ENCODE data around the gene KCMF1. TPM values are rescaled to one million over a fixed set of nuclear protein-coding genes. Genes with fewer than 3 reads are reported as not detected.

The KCMF1 gene
- total RNA-seq, 2 experiments from 2014 or later, result 78.1 to 98.5 TPM

GRCh38 chr2:84965192-84965516, 5.8 kb upstream of the KCMF1 start:
- no peak for ATAC-seq
- Mint-ChIP-seq H3K4me3 (no peak overlapping the region), H3K4me1 (peaks cover 40% of the 10 kb centered on the region), H3K9me3 (ENCODE audit: low read depth) (no peaks in the 10 kb centered on the region), H3K36me3 (ENCODE audit: low read depth) (peaks cover 76% of the 10 kb centered on the region), H3K27ac (peak overlapping the region; percentile 38), H3K27me3 (no peaks in the 10 kb centered on the region)
- DNase-seq, result no peak
- POLR2A ChIA-PET, result no interaction called here
- CTCF ChIA-PET, result interaction anchor here (0.6 kb wide), 1 partner anchor 13 kb away, joined by 3 read pairs; no protein-coding TSS in a partner anchor
- intact Hi-C loops (cut with DNase I, micrococcal nuclease), result no loop called here

DNA sequence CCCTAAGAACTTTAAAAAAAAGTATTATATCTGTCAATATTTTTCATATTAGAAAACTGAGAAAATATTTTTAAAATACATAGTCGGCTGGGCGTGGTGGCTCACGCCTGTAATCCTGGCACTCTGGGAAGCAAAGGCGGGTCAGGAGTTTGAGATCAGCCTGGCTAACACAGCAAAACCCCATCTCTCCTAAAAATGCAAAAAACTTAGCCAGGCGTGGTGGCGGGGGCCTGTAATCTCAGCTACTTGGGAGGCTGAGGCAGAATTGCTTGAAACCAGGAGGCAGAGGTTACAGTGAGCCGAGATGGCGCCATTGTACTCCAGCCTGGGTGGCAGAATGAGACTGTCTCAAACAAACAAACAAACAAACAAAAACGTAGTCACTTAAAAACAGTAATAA, 5.1 kb upstream of the KCMF1 start:
- intact Hi-C loops (cut with DNase I, micrococcal nuclease), result no loop called here
- H3K4me3 Mint-ChIP-seq, result no peak overlapping the region
- ATAC-seq (no peak), DNase-seq (no peak)
- H3K27ac Mint-ChIP-seq, result no peak overlapping the region
- peaks cover 40% of the 10 kb centered on the region for H3K4me1 Mint-ChIP-seq
- no peaks in the 10 kb centered on the region for H3K9me3 Mint-ChIP-seq (ENCODE audit: low read depth)
- ChIA-PET POLR2A (interaction anchor here (0.6 kb wide), 1 partner anchor 389 kb away, joined by 4 read pairs; no protein-coding TSS in a partner anchor), CTCF (interaction anchor here (0.9 to 4.8 kb wide), 2 partner anchors 37 to 40 kb away, joined by 3 to 44 read pairs; no protein-coding TSS in a partner anchor)
- no peaks in the 10 kb centered on the region for H3K27me3 Mint-ChIP-seq
- peaks cover 72% of the 10 kb centered on the region for H3K36me3 Mint-ChIP-seq (ENCODE audit: low read depth)

- Mint-ChIP-seq H3K9me3 (ENCODE audit: low read depth) (no peaks in the 10 kb centered on the region), H3K27ac (peak overlapping the region; percentile 58), H3K4me1 (peaks cover 39% of the 10 kb centered on the region), H3K4me3 (no peak overlapping the region), H3K36me3 (ENCODE audit: low read depth) (peaks cover 66% of the 10 kb centered on the region), H3K27me3 (no peaks in the 10 kb centered on the region)
- DNase-seq (no peak), ATAC-seq (no peak)
- intact Hi-C loops (cut with DNase I, micrococcal nuclease), result no loop called here
- ChIA-PET CTCF (interaction anchor here (0.9 to 4.8 kb wide), 5 partner anchors 8 to 101 kb away, joined by 3 to 44 read pairs (median 5); no protein-coding TSS in a partner anchor), POLR2A (interaction anchor here (0.6 kb wide), 2 partner anchors 30 to 388 kb away, joined by 4 to 6 read pairs; no protein-coding TSS in a partner anchor)
Measured at GRCh38 chr2:84966731-84967130, 4.2 kb upstream of the KCMF1 start.

DNA sequence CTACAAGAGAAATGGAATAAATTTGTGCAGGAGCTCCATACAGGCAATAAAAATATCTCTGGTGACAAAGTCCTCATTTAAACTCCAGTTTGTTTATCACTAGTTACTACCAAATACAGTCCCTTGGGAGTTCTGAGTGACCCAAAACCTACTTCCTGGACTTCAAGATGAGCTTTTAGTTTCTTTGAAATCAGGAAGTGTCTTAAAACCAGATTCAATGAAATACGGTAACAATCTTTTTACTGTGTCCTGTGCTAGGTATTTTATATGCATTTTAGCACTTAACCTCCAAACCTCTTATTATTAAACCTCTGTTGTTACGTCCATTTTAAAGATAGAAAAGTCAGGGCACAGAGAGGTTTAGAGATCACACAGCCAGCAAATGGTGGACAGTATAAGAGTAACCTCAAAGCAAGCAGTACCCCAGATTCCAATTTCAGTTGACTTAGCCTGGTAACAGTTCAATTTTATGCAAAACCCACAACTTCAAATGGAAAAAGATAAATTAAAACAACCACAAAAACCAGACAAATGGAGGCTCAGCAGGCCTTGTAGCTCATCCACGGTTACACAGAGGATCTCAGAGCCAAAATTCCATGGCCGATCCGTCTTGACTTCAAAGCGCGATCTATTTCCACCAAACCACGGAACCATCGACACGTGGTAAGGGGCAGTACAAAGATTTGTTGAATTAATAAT, 1.3 kb upstream of the KCMF1 start:
- H3K4me3 Mint-ChIP-seq, result peak overlapping the region; percentile 98
- POLR2A ChIA-PET, result interaction anchor here (0.6 to 2.2 kb wide), 9 partner anchors 10 to 63 kb away, joined by 3 to 11 read pairs (median 4); no protein-coding TSS in a partner anchor
- ATAC-seq (no peak), DNase-seq (peak; percentile 46)
- peaks cover 50% of the 10 kb centered on the region for H3K36me3 Mint-ChIP-seq (ENCODE audit: low read depth)
- H3K27me3 Mint-ChIP-seq, result no peaks in the 10 kb centered on the region
- peaks cover 33% of the 10 kb centered on the region for H3K4me1 Mint-ChIP-seq
- CTCF ChIA-PET, result interaction anchor here (0.7 to 4.8 kb wide), 8 partner anchors 12 to 909 kb away, joined by 3 to 44 read pairs (median 4); no protein-coding TSS in a partner anchor
- peak overlapping the region; percentile 100 for H3K27ac Mint-ChIP-seq
- no peaks in the 10 kb centered on the region for H3K9me3 Mint-ChIP-seq (ENCODE audit: low read depth)
- intact Hi-C loops (cut with DNase I, micrococcal nuclease), result loop anchor here (1.0 to 5.0 kb wide), 8 partner anchors 23 to 568 kb away; partner anchors contain the start of genes MAT2A (in 1 of the 2) and TGOLN2 (in 1 of the 2)

DNA sequence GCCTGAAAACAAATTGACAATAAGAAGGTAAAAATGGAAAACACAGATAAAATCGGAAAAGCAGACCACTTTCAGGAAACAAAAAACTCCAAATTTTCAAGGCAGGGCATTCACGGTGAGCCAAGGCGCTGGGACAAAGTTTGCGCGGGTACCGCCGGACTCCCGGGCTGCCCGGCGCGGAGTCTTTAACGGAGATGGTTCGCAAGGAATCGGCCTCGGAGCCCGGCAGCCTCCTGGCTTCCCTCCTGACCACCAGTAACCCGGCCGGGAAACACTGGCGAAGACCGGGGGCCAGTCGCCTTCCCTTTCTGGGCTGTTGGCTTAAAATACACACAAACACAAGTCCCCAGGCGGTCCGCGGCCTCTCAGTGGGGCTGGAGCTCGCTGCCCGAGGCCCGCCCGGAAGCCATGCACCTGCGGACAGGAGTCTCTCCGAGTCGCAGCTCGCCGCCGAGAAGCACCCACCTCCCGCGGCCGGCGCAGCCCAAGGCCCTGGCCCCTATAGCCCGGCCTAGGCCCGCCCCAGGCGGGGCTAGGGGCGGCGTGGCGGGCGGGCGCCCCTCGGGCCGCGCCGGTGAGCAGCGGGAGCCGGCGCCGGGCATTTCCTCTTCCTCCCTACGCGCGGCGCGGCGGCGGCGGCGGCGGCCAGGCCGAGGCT, 622 bp upstream of the KCMF1 start:
- CTCF ChIA-PET, result interaction anchor here (0.7 to 4.8 kb wide), 3 partner anchors 24 to 44 kb away, joined by 3 to 44 read pairs (median 10); no protein-coding TSS in a partner anchor
- peak overlapping the region; percentile 98 for H3K4me3 Mint-ChIP-seq
- POLR2A ChIA-PET, result interaction anchor here (0.6 to 2.2 kb wide), 6 partner anchors 24 to 64 kb away, joined by 3 to 9 read pairs (median 6); no protein-coding TSS in a partner anchor
- H3K27ac Mint-ChIP-seq, result peak overlapping the region; percentile 100
- H3K9me3 Mint-ChIP-seq (ENCODE audit: low read depth), result no peaks in the 10 kb centered on the region
- peaks cover 33% of the 10 kb centered on the region for H3K4me1 Mint-ChIP-seq
- peaks cover 45% of the 10 kb centered on the region for H3K36me3 Mint-ChIP-seq (ENCODE audit: low read depth)
- intact Hi-C loops (cut with DNase I, micrococcal nuclease), result loop anchor here (1.0 to 5.0 kb wide), 6 partner anchors 24 to 567 kb away; partner anchors contain the start of genes MAT2A (in 1 of the 2) and TGOLN2 (in 1 of the 2)
- ATAC-seq (peak; percentile 43), DNase-seq (peak; percentile 74)
- H3K27me3 Mint-ChIP-seq, result no peaks in the 10 kb centered on the region

DNA sequence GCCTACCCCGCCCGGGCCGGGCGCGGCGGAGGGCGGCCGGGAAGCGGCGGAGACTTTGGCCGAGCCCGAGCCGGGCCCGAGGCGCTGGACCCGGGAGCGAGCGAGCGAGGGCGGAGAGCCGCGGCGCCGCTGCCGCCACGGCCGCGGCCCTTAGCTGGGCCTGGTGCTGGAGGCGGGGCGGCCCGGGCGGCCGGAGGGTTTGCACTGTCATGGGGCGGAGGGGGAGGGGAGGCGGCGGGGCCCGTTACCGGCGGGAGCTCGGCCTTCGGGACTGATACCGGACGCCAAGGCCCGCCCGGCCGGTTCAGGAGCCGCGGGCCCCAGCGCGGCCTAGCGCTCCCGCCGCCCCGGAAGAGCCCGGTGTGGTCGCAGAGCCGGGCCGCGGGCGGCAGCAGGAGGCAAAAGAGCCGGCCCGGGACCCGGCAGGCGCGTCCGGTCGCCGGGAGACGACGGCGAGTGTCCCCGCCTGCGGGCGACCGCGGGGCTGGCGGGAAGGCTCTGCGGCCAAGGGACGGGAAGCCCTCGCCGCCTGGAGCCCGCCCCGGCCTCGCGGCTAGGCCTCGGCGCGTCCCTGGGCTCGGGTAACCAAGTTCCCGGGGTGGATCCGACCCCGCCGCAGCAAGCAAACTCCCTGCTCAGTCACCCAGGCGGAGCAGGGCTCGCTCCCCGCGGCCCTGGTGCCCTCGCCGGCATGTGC, 697 bp downstream of the KCMF1 start:
- Mint-ChIP-seq H3K4me3 (peak overlapping the region; percentile 91), H3K9me3 (ENCODE audit: low read depth) (no peaks in the 10 kb centered on the region), H3K27me3 (no peaks in the 10 kb centered on the region), H3K27ac (peak overlapping the region; percentile 99), H3K4me1 (peaks cover 42% of the 10 kb centered on the region), H3K36me3 (ENCODE audit: low read depth) (peaks cover 38% of the 10 kb centered on the region)
- intact Hi-C loops (cut with DNase I, micrococcal nuclease), result loop anchor here (1.0 to 5.0 kb wide), 8 partner anchors 19 to 566 kb away; partner anchors contain the start of genes MAT2A (in 1 of the 2), TGOLN2 (in 1 of the 2) and TMSB10 (in 1 of the 2)
- DNase-seq (peak; percentile 81), ATAC-seq (peak; percentile 34)
- ChIA-PET CTCF (interaction anchor here (1.3 to 1.5 kb wide), 2 partner anchors 25 to 46 kb away, joined by 6 to 9 read pairs; no protein-coding TSS in a partner anchor), POLR2A (interaction anchor here (0.6 to 2.2 kb wide), 5 partner anchors 20 to 67 kb away, joined by 3 to 7 read pairs (median 3); no protein-coding TSS in a partner anchor)

DNA sequence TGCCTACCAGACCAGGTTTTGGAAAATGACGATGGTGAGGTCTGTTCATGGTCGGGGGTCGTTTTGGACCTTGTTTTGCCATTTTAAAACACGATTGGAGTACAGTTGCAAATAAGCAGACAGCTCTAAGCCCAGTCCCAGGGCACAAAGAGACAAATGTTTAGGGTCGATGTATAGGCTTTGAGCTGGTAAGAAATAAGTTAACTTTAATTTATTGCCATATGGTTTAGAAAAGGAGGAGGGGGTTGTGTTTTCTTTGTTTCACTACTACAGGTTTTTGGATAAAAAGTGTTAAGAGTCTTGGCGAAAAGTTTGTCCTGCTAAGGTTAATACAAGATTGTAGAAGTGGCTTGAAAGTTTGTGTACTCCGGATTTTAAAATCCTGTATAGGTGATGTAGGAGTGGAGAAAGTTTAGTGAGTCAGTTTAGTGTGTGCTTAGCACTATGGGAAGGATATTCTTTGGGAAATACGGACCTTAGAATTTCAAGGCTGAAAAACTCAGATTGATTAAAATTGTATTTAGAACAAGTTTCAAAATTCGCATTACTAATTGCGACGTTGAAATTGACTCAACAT, 1.3 kb downstream of the KCMF1 start:
- Mint-ChIP-seq H3K27ac (peak overlapping the region; percentile 99), H3K27me3 (no peaks in the 10 kb centered on the region), H3K4me1 (peaks cover 45% of the 10 kb centered on the region), H3K4me3 (peak overlapping the region; percentile 91), H3K36me3 (ENCODE audit: low read depth) (peaks cover 40% of the 10 kb centered on the region), H3K9me3 (ENCODE audit: low read depth) (no peaks in the 10 kb centered on the region)
- POLR2A ChIA-PET, result interaction anchor here (1.1 to 1.8 kb wide), 3 partner anchors 15 to 68 kb away, joined by 3 to 6 read pairs (median 3); no protein-coding TSS in a partner anchor
- no peak for DNase-seq
- CTCF ChIA-PET, result interaction anchor here (1.3 to 1.5 kb wide), 2 partner anchors 26 to 47 kb away, joined by 6 to 9 read pairs; no protein-coding TSS in a partner anchor
- intact Hi-C loops (cut with DNase I, micrococcal nuclease), result loop anchor here in 1 of 2 experiments (1.0 to 5.0 kb wide), 3 partner anchors 19 to 565 kb away; partner anchors contain the start of gene MAT2A
- ATAC-seq, result no peak

DNA sequence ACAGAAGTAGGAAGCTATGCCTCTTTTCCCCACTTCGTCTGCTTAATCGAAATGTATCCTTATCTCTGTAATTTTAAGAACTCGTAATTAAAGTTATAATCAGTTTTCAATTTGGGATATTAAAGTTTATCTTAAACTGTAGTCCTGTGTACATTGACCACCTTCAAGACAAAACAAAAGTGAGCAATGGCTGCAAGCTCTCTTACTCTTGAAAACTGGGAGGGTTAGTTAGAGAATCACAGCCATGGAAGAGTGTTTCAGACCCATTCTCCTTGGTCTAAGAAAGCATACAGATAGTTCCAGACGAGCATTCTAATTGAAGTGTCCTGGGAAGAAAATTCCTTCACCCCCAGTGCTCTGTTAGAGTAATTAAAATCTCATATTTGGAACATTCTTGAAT, 2.0 kb downstream of the KCMF1 start:
- ChIA-PET POLR2A (interaction anchor here (0.8 to 1.8 kb wide), 3 partner anchors 14 to 42 kb away, joined by 3 to 6 read pairs (median 3); no protein-coding TSS in a partner anchor), CTCF (interaction anchor here (1.3 to 1.5 kb wide), 2 partner anchors 27 to 47 kb away, joined by 6 to 9 read pairs; no protein-coding TSS in a partner anchor)
- peaks cover 41% of the 10 kb centered on the region for H3K36me3 Mint-ChIP-seq (ENCODE audit: low read depth)
- H3K27me3 Mint-ChIP-seq, result no peaks in the 10 kb centered on the region
- H3K9me3 Mint-ChIP-seq (ENCODE audit: low read depth), result no peaks in the 10 kb centered on the region
- H3K4me1 Mint-ChIP-seq, result peaks cover 46% of the 10 kb centered on the region
- intact Hi-C loops (cut with DNase I, micrococcal nuclease), result loop anchor here in 1 of 2 experiments (1.0 to 5.0 kb wide), 3 partner anchors 18 to 564 kb away; partner anchors contain the start of gene MAT2A
- peak overlapping the region; percentile 99 for H3K27ac Mint-ChIP-seq
- no peak for ATAC-seq
- H3K4me3 Mint-ChIP-seq, result peak overlapping the region; percentile 91
- no peak for DNase-seq

DNA sequence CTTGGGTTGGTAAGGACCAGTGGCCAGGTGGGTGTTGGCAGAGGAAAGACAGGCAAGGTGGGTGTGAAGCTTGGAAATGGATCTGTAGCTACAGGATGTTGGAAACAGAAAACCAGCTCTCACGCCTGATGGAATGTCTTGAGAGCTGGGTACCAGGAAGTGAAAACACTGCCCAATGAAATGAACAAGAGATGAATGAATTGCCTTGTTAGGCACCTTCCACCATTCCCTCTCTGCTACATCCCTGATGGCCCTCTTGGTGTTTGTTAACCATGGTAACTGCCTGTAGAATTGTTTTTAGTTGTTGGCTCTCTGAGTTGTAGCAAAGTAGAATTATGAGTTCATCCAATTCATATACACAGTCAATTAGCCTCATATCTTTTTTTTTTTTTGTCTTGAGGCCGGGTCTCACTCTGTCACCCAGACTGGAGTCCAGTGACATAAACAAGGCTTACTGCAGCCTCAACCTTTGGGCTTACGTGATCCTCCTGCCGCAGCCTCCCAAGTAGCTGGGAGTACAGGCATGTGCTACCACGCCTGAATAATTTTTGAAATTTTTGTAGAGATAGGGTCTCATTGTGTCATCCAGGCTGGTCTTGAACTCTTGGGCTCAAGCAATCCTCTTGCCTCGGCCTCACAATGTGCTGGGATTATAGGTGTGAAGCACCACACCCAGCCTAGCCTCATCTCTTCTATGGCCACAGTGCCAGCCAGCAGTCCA, 9.5 kb downstream of the KCMF1 start:
- intact Hi-C loops (cut with DNase I, micrococcal nuclease), result no loop called here
- ATAC-seq (no peak), DNase-seq (no peak)
- ChIA-PET CTCF (interaction anchor here (0.6 to 1.2 kb wide), 6 partner anchors 8 to 86 kb away, joined by 3 to 4 read pairs (median 3); no protein-coding TSS in a partner anchor), POLR2A (interaction anchor here (0.6 kb wide), 1 partner anchor 11 kb away, joined by 3 read pairs; no protein-coding TSS in a partner anchor)
- Mint-ChIP-seq H3K36me3 (ENCODE audit: low read depth) (peaks cover 33% of the 10 kb centered on the region), H3K9me3 (ENCODE audit: low read depth) (no peaks in the 10 kb centered on the region), H3K4me3 (no peak overlapping the region), H3K27ac (peak overlapping the region; percentile 56), H3K27me3 (no peaks in the 10 kb centered on the region), H3K4me1 (peaks cover 60% of the 10 kb centered on the region)

Measured in activated CD4-positive, alpha-beta T cell treated with anti-CD3 and anti-CD28 coated beads for 36 hours (primary cell).